ENCODE results near the gene DEFB118. TPM values are rescaled to one million over a fixed set of nuclear protein-coding genes. Genes with fewer than 3 reads are reported as not detected.

Gene DEFB118
- polyA plus RNA-seq, 1 donor from 2014 or later = not detected

- no peaks in the 10 kb centered on the region for H3K79me2 ChIP-seq (replicated peaks; ENCODE audit: insufficient read depth, low read length)
- TF ChIP-seq TAF1 (IDR thresholded peaks at IDR 0.05; ENCODE audit: low read depth) (no peak), REST (IDR thresholded peaks at IDR 0.05; ENCODE audit: borderline replicate concordance) (no peak), POLR2AphosphoS5 (IDR thresholded peaks at IDR 0.05) (no peak)
- H3K4me2 ChIP-seq (ENCODE audit: low read length) = no peak overlapping the region
- H3K27ac ChIP-seq (ENCODE audit: low read length) = no peak overlapping the region
- no peaks in the 10 kb centered on the region for H3K9me3 ChIP-seq (ENCODE audit: low read length)
- no peak overlapping the region for H2AFZ ChIP-seq (ENCODE audit: low read depth, low read length)
- no peaks in the 10 kb centered on the region for H3K27me3 ChIP-seq (ENCODE audit: insufficient read depth, low read depth, low read length)
- H3K4me3 ChIP-seq (ENCODE audit: low read length) = no peak overlapping the region
- no peak overlapping the region for H3K9ac ChIP-seq (ENCODE audit: low read length)
- no peaks in the 10 kb centered on the region for H3F3A ChIP-seq (ENCODE audit: insufficient read depth, low read length, poor library complexity, severe bottlenecking)
- H4K20me1 ChIP-seq (ENCODE audit: insufficient read depth) = no peaks in the 10 kb centered on the region
- no peaks in the 10 kb centered on the region for H3K9me2 ChIP-seq (ENCODE audit: insufficient read depth, low read length)
- no peaks in the 10 kb centered on the region for H3K36me3 ChIP-seq (ENCODE audit: insufficient read depth, low read length)
Observed at GRCh38 chr20:31415653-31416052, 47.3 kb downstream of the DEFB118 start.

- Histone ChIP-seq H4K20me1 (ENCODE audit: insufficient read depth) (no peaks in the 10 kb centered on the region), H3K9ac (ENCODE audit: low read length) (no peak overlapping the region), H3F3A (ENCODE audit: insufficient read depth, low read length, poor library complexity, severe bottlenecking) (no peaks in the 10 kb centered on the region), H2AFZ (ENCODE audit: low read depth, low read length) (no peak overlapping the region), H3K27ac (ENCODE audit: low read length) (no peak overlapping the region), H3K9me3 (ENCODE audit: low read length) (no peaks in the 10 kb centered on the region), H3K4me3 (ENCODE audit: low read length) (no peak overlapping the region), H3K79me2 (replicated peaks; ENCODE audit: insufficient read depth, low read length) (no peaks in the 10 kb centered on the region), H3K4me2 (ENCODE audit: low read length) (no peak overlapping the region), H3K9me2 (ENCODE audit: insufficient read depth, low read length) (no peaks in the 10 kb centered on the region), H3K27me3 (ENCODE audit: insufficient read depth, low read depth, low read length) (no peaks in the 10 kb centered on the region), H3K36me3 (ENCODE audit: insufficient read depth, low read length) (no peaks in the 10 kb centered on the region)
- no peak for TF ChIP-seq RAD21 (conservative IDR thresholded peaks at IDR 0.05)
- TF ChIP-seq REST (IDR thresholded peaks at IDR 0.05; ENCODE audit: borderline replicate concordance) = no peak
- TF ChIP-seq EZH2 (IDR thresholded peaks at IDR 0.05; ENCODE audit: borderline replicate concordance, insufficient read depth, low read length, poor library complexity, severe bottlenecking) = no peak
- TF ChIP-seq EP300 (conservative IDR thresholded peaks at IDR 0.05; ENCODE audit: poor library complexity, severe bottlenecking) = no peak
- no peak for TF ChIP-seq CTCF (IDR thresholded peaks at IDR 0.05; ENCODE audit: poor library complexity, severe bottlenecking)
- TF ChIP-seq MXI1 (conservative IDR thresholded peaks at IDR 0.05; ENCODE audit: poor library complexity, severe bottlenecking) = no peak
Observed at GRCh38 chr20:31418307-31418706, 49.9 kb downstream of the DEFB118 start.

Small RNA genes within 50 kb of the gene (small RNA-seq; reads per million reads assigned to genes)
- 0 reads per million in 3 experiments for gene DEFB117
- gene RF00561 = 0 to 0.08 (median 0.03) reads per million in 3 experiments
- gene RNA5SP480 = 0 reads per million in 3 experiments

Other genes with a start within 250 kb of the DEFB118 start
- not detected in 2 replicates for gene DEFB115, start 110.9 kb upstream of the DEFB118 start, polyA plus RNA-seq
- gene DEFB116, start 60.0 kb upstream of the DEFB118 start, polyA plus RNA-seq = not detected in 2 replicates
- not detected in 2 replicates for gene DEFB119, start 22.0 kb downstream of the DEFB118 start, polyA plus RNA-seq
- not detected in 2 replicates for gene DEFB121, start 37.6 kb downstream of the DEFB118 start, polyA plus RNA-seq
- not detected in 2 replicates for gene DEFB123, start 72.0 kb downstream of the DEFB118 start, polyA plus RNA-seq
- gene DEFB124, start 106.5 kb downstream of the DEFB118 start, polyA plus RNA-seq = not detected in 2 replicates
- gene REM1, start 106.7 kb downstream of the DEFB118 start, polyA plus RNA-seq = not detected in 2 replicates
- 93.1 and 95.4 TPM in 2 replicates for gene HM13, start 145.8 kb downstream of the DEFB118 start, polyA plus RNA-seq
- gene ID1, start 236.7 kb downstream of the DEFB118 start, polyA plus RNA-seq = 26.3 and 30.6 TPM in 2 replicates

Measured in neural cell (in vitro differentiated cells).